Measurements from ENCODE around the gene ING1.
"Not testable (repeated sequence)": the region's sequence is repeated elsewhere in the genome, so short reads cannot be mapped to it uniquely, and the experiment has no call there.

ING1 gene

GRCh38 chr13:110715395-110716246 lies 2.1 kb downstream of the ING1 start:
- DNase-seq (ENCODE audit: low spot score): peak; percentile 95

- no peak for DNase-seq (ENCODE audit: low spot score)
Observed at GRCh38 chr13:110716247-110716515, 2.7 kb downstream of the ING1 start.

- no peak for DNase-seq (ENCODE audit: low spot score)
Observed at GRCh38 chr13:110719036-110719710, 5.7 kb downstream of the ING1 start.

GRCh38 chr13:110722971-110723370 lies 9.5 kb downstream of the ING1 start:
- DNase-seq (ENCODE audit: low spot score): no peak

GRCh38 chr13:110723598-110723997 lies 10.1 kb downstream of the ING1 start:
- no peak for DNase-seq (ENCODE audit: low spot score)

GRCh38 chr13:110726153-110726552 lies 12.7 kb downstream of the ING1 start:
- not testable (repeated sequence) for DNase-seq (ENCODE audit: low spot score)

DNA sequence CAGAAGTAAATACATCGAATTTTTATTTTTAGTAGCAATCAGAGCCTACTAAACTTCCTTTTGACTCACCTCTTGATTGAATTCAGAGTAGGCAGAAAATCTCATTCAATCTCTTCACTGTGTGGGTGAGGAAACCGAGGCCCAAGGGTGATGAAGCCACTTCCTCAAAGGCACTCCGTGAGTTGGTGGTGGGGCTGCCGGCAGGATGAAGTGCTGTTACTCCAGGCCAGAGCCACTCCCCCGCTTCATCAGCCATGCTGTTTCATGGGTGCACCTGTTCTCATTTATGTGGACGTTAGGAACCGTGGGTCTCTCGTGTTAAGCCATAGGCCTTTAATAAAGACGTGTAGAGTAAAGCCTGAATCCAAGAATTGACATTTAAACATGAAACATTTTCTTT lies 13.2 kb downstream of the ING1 start:
- DNase-seq (ENCODE audit: low spot score): no peak

GRCh38 chr13:110731072-110731471 lies 17.6 kb downstream of the ING1 start:
- no peak for DNase-seq (ENCODE audit: low spot score)

DNA sequence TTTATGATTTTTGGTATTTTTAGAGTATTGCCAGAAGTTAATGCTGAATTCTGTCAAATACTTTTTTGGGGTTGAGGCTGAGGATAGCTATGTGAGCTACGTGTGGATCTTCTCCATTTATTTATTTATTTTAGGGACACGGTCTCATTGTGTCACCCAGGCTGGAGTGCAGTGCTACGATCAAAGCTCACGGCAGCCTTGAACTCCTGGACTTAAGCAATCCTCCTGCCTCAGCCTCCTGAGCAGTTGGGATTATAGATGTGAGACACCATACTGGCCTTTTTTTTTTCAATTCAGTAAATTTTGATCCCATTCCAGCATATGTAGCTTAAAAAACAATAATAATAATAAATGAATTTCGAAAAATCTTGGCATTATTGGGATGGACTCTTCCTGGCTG lies 21.1 kb downstream of the ING1 start:
- no peak for DNase-seq (ENCODE audit: low spot score)

DNA sequence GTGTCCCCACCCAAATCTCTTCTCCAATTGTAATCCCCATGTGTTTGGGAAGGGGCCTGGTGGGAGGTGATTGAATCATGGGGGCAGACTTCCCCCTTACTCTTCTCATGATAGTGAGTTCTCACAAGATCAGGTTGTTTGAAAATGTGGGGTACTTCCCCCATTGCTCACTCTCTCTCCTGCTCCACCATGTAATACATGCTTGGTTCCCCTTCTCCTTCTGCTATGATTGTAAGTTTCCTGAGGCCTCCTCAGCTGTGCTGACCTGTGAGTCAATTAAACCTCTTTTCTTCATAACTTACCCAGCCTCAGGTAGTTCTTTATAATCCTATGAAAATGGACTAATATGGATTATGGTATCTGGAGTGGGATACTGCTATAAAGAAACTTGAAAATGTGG lies 24.1 kb downstream of the ING1 start:
- DNase-seq (ENCODE audit: low spot score): no peak

DNA sequence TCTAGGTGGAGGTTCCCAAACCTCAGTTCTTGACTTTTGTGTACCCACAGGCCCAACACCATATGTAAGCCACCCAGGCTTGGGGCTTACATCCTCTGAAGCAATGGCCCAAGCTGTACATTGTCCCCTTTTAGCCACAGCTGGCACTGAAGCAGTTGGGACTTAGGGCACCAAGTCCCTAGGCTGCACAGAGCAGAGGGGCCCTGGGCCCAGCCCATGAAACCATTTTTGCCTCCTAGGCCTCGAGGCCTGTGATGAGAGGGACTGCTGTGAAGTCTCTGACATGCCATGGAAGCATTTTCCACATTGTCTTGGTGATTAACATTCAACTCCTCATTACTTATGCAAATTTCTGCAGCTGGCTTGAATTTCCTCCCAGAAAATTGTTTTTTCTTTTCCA lies 30.2 kb downstream of the ING1 start:
- no peak for DNase-seq (ENCODE audit: low spot score)

- DNase-seq (ENCODE audit: low spot score): no peak
Observed at GRCh38 chr13:110746438-110746837, 32.9 kb downstream of the ING1 start.

DNA sequence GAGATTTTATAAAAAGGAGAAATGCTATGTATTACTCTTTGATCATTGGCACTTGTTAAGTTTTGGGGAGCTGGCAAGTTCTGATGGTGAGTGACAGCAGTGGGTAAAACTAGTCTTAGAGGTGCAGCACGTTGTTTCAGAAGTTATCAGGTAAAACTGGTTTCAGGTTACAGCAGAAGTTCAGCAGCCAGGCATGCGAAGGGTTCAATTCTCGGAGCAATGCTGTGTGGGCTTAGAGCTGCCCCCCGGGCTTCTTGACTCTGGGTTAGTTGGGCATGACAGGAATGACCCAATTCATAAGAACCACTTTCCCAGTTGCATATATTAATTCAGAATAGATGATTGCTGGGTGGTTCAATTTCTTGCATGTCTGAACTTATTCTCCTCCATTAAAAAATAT lies 34.8 kb downstream of the ING1 start:
- DNase-seq (ENCODE audit: low spot score): no peak

- DNase-seq (ENCODE audit: low spot score): no peak
Observed at GRCh38 chr13:110756219-110756631, 42.7 kb downstream of the ING1 start.

DNA sequence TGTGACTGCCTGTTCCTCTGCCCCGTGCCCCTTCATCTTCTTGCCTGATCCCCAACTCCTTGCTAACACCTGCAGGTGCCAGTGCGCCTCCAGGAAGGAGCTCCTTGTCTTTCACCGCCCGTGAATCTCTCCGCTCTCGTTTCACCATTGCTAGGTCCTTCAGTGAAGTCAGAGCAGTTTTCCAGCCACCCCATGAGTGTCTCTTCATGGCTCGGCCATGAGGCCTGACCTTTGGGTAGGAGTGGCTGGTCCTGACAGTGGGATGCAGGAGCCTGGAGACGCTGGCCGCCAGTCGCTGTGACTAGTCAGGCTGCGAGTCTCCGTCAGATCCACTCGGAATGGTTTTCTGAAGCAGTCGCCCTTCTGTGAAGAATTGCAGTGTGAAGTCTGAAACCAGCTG lies 43.8 kb downstream of the ING1 start:
- DNase-seq (ENCODE audit: low spot score): no peak

DNA sequence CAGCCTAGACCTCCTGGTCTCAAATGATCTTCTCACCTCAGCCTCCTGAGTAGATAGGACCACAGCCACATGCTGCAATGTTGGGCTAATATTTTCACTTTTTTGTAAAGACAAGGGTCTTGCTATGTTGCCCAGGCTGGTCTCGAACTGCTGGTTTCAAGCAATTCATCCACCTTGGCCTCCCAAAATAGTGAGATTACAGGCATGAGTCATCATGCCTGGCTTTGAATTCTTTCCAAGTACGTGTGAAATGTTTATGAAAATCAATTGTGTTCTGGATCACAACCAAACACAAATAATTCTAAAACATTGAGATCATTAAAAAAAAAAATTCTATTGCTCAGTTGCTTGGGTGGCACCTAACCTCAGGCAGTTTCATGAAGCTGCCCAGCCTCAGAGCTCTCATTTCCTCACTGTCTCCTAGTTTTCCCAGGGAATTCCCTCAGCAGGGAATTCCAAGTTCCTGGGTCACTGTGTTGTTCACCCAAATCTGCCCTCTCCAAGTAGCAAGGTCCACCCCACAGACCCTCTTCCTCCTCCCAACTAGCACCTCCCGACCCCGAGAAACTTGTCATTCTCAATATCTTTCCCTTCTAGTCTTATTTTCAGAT lies 44.8 kb downstream of the ING1 start:
- peak; percentile 22 for DNase-seq (ENCODE audit: low spot score)

GRCh38 chr13:110759710-110760109 lies 46.2 kb downstream of the ING1 start:
- no peak for DNase-seq (ENCODE audit: low spot score)

DNA sequence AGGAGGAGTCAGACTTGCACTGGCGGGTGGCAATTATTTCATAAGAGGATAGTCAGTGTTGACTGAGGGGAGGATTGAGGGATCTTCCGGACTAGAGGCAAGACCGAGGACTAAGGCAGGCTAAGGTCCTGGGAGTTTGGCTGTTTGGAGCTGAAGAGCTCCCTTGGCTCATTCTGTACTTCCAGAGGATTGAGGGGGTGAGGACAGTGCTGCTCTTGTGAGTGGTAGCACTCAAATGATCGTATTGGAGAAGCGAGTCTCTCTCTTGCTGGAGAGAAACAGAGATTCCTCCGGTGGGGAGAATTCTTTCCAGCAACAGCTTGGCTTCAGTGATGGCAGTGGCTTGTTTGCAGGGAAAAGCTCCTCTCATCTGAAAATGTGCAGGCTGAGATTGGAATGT lies 47.1 kb downstream of the ING1 start:
- no peak for DNase-seq (ENCODE audit: low spot score)

GRCh38 chr13:110766671-110767430 lies 53.4 kb downstream of the ING1 start:
- DNase-seq (ENCODE audit: low spot score): no peak

- no peak for DNase-seq (ENCODE audit: low spot score)
Observed at GRCh38 chr13:110767476-110767875, 54.0 kb downstream of the ING1 start.

- no peak for DNase-seq (ENCODE audit: low spot score)
Observed at GRCh38 chr13:110769097-110769496, 55.6 kb downstream of the ING1 start.

DNA sequence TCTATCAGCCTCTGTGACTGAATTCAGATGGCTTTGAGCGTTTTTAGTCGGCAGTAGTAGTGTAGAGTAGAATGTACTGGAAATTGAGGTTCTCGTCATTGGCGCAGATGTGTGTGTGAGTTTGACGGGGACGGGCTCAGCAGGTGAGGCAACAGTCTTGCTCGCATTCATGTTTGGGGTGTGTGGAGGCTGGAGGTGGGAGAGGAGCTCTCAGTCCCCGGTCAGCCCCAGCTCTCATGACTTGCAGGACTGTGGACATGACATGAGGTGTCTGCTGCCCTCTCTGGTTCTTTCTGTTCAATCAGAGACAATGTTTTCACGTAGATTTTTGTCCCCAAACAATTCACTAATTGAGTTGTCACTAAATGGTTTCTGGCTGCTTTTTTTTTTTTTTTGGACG lies 57.2 kb downstream of the ING1 start:
- DNase-seq (ENCODE audit: low spot score): no peak

- no peak for DNase-seq (ENCODE audit: low spot score)
Observed at GRCh38 chr13:110771194-110771593, 57.7 kb downstream of the ING1 start.

All from AG08395 (cell line).